Measurements from ENCODE around the gene CNTNAP2.

- TF ChIP-seq CTCF (conservative IDR thresholded peaks at IDR 0.05) (no peak), ZFX (IDR thresholded peaks at IDR 0.05) (no peak)
Observed at GRCh38 chr7:148391591-148391990, 2275.0 kb downstream of the CNTNAP2 start.

Data from C4-2B (cell line).